CD4-positive, alpha-beta memory T cell (primary cell): ENCODE data around the gene ACP6. TPM values are rescaled to one million over a fixed set of nuclear protein-coding genes. Genes with fewer than 3 reads are reported as not detected.
"Not testable (repeated sequence)": the region's sequence is repeated elsewhere in the genome, so short reads cannot be mapped to it uniquely, and the experiment has no call there.

Experiments used
- CTCF ChIA-PET: fragments of 350-600 bp; sonication (Branson Sonifier 250); formaldehyde crosslinking; loops from one replicate; lab custom pipeline; 2021; ENCODE audit warnings: inconsistent platforms; ENCODE audit not compliant: partially characterized antibody; lab: Charles Lee
- POLR2A ChIA-PET: fragments of 350-600 bp; sonication (Branson Sonifier 250); formaldehyde crosslinking; loops from one replicate; lab custom pipeline; 2021; ENCODE audit not compliant: partially characterized antibody; lab: Charles Lee
- DNase-seq, 5 donors: peaks; one replicate each; pipeline versions ENCODE4 v3.0.0 to v3.0.0-alpha.2; 2020 to 2022; ENCODE audit warnings: mixed read lengths in 1 of 5
- H3K27ac ChIP-seq: one replicate; pipeline ENCODE4 v1.7.0; 2013; ENCODE audit warnings: low read depth, low read length
- H3K27me3 ChIP-seq: 2 replicates; pipeline ENCODE4 v1.7.0; 2013; ENCODE audit warnings: mild to moderate bottlenecking, low read length, moderate library complexity; ENCODE audit not compliant: insufficient read depth
- H3K36me3 ChIP-seq: 2 replicates; pipeline ENCODE4 v1.7.0; 2013; ENCODE audit warnings: mild to moderate bottlenecking, low read length, moderate library complexity; ENCODE audit not compliant: insufficient read depth
- H3K4me1 ChIP-seq: 2 replicates; pipeline ENCODE4 v1.7.0; 2013; ENCODE audit warnings: mild to moderate bottlenecking, low read length, moderate library complexity; ENCODE audit not compliant: insufficient read depth
- H3K4me3 ChIP-seq, 2 donors: one replicate each; pipeline ENCODE4 v1.7.0; 2013; ENCODE audit warnings: low read length in 2 of 2, mild to moderate bottlenecking in 1 of 2
- H3K9me3 ChIP-seq, 2 donors: one replicate each; pipeline ENCODE4 v1.7.0; 2013; ENCODE audit warnings: low read length in 2 of 2, control low read depth in 1 of 2; ENCODE audit not compliant: control insufficient read depth in 1 of 2
- H3K27ac Mint-ChIP-seq, 7 donors: one replicate each; pipeline ENCODE4 v1.8.0; 2020 to 2021; ENCODE audit warnings: mixed read lengths in 7 of 7, mild to moderate bottlenecking in 6 of 7, inconsistent platforms in 3 of 7, moderate library complexity in 3 of 7
- H3K27me3 Mint-ChIP-seq, 2 donors: one replicate each; pipeline ENCODE4 v1.8.0; 2020 to 2021; ENCODE audit warnings: mixed read lengths in 2 of 2
- H3K36me3 Mint-ChIP-seq, 2 donors: one replicate each; pipeline ENCODE4 v1.8.0; 2020 to 2021; ENCODE audit warnings: mixed read lengths in 2 of 2, inconsistent platforms in 1 of 2, mild to moderate bottlenecking in 1 of 2
- H3K4me1 Mint-ChIP-seq, 4 donors: one replicate each; pipeline ENCODE4 v1.8.0; 2020 to 2021; ENCODE audit warnings: mixed read lengths in 4 of 4, mild to moderate bottlenecking in 1 of 4
- H3K4me3 Mint-ChIP-seq, 8 donors: one replicate each; pipeline ENCODE4 v1.8.0; 2020 to 2021; ENCODE audit warnings: mixed read lengths in 8 of 8, mild to moderate bottlenecking in 7 of 8, moderate library complexity in 6 of 8, inconsistent platforms in 3 of 8
- H3K9me3 Mint-ChIP-seq, 8 donors: one replicate each; pipeline ENCODE4 v1.8.0; 2020 to 2021; ENCODE audit warnings: mixed read lengths in 8 of 8, mild to moderate bottlenecking in 5 of 8, inconsistent platforms in 3 of 8, moderate library complexity in 1 of 8
- intact Hi-C: fragments of 100-400 bp; cut with micrococcal nuclease; formaldehyde crosslinking; loops from one replicate; pipeline ENCODE4 v1.15.1; 2023
- polyA plus RNA-seq, 2 donors: library from polyadenylated mRNA; unstranded; fragments of 300-500 nt; fragmentation: Illumina TruSeq; gene quantifications; one replicate each; pipeline ENCODE4 v1.2.3, GENCODE V29; 2021
- total RNA-seq, 2 experiments: library from RNA; stranded (reverse); gene quantifications; one replicate each; pipeline ENCODE4 v1.2.3, GENCODE V29; 2021

ACP6 gene
- total and polyA plus RNA-seq, 4 experiments from 2014 or later, result 15.4 to 22.7 (median 20.2) TPM

DNA sequence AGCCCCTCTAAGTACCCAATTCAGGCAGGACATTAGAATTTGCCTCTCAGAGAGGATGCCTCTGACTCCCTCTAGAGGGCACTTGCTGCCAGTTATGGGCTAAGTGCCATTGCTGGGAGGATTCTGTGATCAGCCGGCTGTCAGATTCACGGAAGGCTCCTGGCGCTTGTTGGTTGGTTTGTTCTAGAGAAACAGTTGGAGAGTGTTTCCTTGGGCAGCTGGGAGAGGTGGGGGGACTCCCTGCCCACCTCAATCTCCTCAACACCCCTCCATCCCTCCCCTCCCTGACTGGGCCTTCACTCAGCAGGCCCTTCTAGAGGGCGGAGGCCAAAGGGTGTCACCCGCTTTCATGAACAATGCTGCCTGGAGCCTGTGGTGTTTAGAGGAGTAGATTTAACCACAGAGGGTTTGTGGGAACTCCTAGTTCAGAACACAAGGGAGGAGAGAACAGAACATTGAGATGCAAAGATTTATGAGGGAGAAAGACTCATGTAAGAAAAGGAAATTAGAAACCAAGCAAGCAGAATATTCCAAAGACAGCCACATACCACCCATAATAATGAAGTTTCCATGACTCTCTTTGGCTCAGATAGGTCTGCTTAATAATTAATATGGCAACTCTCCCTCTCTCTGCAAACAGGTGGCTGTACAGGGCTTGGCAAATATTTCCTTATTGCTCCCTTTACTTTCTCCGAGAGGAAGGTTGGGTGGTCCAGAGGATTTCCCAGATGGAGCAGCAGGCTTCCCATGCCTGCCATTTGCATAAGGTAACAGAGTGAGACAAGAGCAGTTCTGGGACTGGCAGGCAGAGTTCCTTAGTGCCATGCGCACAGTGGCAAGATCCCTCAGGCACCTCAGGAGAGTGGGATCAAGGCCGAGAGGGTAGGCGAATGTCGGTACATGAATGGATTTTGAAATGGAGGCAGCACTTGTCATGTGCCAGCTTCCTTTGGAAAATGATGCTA lies 30.0 kb upstream of the ACP6 start:
- intact Hi-C loops, result loop anchor here (1.0 kb wide), 5 partner anchors 30 to 205 kb away; partner anchors contain the start of gene ACP6
- Histone ChIP-seq H3K4me3 (no peak overlapping the region), H3K27me3 (no peaks in the 10 kb centered on the region), H3K4me1 (peaks cover 9% of the 10 kb centered on the region), H3K27ac (peak overlapping the region; percentile 30), H3K9me3 (no peaks in the 10 kb centered on the region), H3K36me3 (no peaks in the 10 kb centered on the region)
- no peaks in the 10 kb centered on the region for H3K36me3 Mint-ChIP-seq
- peaks cover 12 to 21% (median 17%) of the 10 kb centered on the region in 4 donors for H3K4me1 Mint-ChIP-seq
- H3K27ac Mint-ChIP-seq, result peak overlapping the region; percentile 37 to 91 (median 73)
- CTCF ChIA-PET, result interaction anchor here (0.8 to 2.0 kb wide), 9 partner anchors 9 to 185 kb away, joined by 3 to 6 read pairs (median 4); partner anchors contain the start of gene ACP6
- no peaks in the 10 kb centered on the region for H3K9me3 Mint-ChIP-seq
- POLR2A ChIA-PET, result no interaction called here
- peak; percentile 63 to 70 (median 68) for DNase-seq
- peaks cover 5 to 9% of the 10 kb centered on the region in 2 donors for H3K27me3 Mint-ChIP-seq
- peak overlapping the region in 7 of 8 donors; percentile 40 to 80 (median 70) for H3K4me3 Mint-ChIP-seq

DNA sequence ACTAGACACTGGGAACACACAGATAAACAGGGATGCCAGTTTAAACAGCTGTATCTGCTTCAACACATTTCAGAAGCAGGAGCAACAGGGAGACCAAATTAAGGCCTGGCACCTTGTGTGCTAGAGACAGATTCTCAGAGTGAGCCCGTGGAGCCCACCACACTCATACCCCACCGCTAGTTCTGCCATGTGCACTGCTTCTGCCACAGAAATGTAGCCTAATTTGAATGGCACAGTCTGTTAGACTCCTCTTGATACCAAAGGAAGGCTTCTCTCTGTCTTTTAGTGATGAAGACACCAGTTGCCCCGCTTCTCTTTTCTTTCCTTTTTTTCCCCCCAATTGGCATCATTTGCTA lies 29.3 kb upstream of the ACP6 start:
- H3K4me3 ChIP-seq, result no peak overlapping the region
- no peak overlapping the region for H3K4me3 Mint-ChIP-seq
- H3K9me3 ChIP-seq, result no peaks in the 10 kb centered on the region
- ChIA-PET POLR2A (no interaction called here), CTCF (interaction anchor here (0.8 to 1.5 kb wide), 5 partner anchors 11 to 184 kb away, joined by 3 to 6 read pairs (median 3); no protein-coding TSS in a partner anchor)
- no peaks in the 10 kb centered on the region for H3K36me3 Mint-ChIP-seq
- no peaks in the 10 kb centered on the region for H3K9me3 Mint-ChIP-seq
- intact Hi-C loops, result loop anchor here (1.0 kb wide), 5 partner anchors 29 to 204 kb away; partner anchors contain the start of gene ACP6
- no peaks in the 10 kb centered on the region for H3K27me3 ChIP-seq
- H3K27ac ChIP-seq, result no peak overlapping the region
- DNase-seq, result no peak
- peaks cover 9% of the 10 kb centered on the region for H3K4me1 ChIP-seq
- peaks cover 12 to 21% (median 17%) of the 10 kb centered on the region in 4 donors for H3K4me1 Mint-ChIP-seq
- H3K27ac Mint-ChIP-seq, result peak overlapping the region in 6 of 7 donors; percentile 37 to 91 (median 80)
- peaks cover 6 to 9% of the 10 kb centered on the region in 2 donors for H3K27me3 Mint-ChIP-seq
- no peaks in the 10 kb centered on the region for H3K36me3 ChIP-seq

DNA sequence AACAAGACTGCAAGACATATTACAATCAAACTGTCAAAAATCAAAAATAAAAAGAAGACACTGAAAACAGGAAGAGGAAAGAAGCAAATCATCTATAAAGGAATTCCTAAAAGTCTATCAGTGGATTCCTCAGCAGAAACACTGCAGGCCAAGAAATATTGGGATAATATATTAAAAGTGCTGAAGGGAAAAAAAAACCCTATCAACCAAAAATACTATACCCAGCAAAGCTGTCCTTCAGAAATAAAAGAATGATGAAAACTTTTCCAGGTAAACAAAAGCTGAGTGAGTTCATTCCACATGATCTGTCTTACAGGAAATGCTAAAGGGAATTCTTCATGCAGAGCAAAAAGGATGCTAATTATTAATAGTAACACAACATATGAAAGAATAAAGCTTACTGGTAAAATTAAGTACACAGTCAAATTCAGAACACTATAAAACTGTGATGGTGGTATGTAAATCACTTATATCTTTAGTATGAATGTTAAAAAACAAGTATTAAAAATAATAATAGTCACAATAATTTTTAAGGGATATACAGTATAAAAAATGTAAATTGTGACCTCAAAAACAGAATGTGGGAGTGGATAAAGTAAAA lies 12.9 kb upstream of the ACP6 start:
- no peak for DNase-seq
- Mint-ChIP-seq H3K4me1 (peaks cover 0 to 6% (median under 1%) of the 10 kb centered on the region in 4 donors), H3K27me3 (peaks cover 0 to 1% of the 10 kb centered on the region in 2 donors), H3K27ac (no peak overlapping the region), H3K4me3 (no peak overlapping the region), H3K36me3 (peaks cover 3 to 9% of the 10 kb centered on the region in 2 donors), H3K9me3 (peaks cover 4 to 37% (median 24%) of the 10 kb centered on the region in 8 donors)
- Histone ChIP-seq H3K27me3 (no peaks in the 10 kb centered on the region), H3K4me1 (no peaks in the 10 kb centered on the region), H3K27ac (no peak overlapping the region), H3K4me3 (no peak overlapping the region), H3K36me3 (no peaks in the 10 kb centered on the region), H3K9me3 (no peaks in the 10 kb centered on the region)
- ChIA-PET CTCF (interaction anchor here (1.0 to 1.6 kb wide), 2 partner anchors 10 to 18 kb away, joined by 3 read pairs; no protein-coding TSS in a partner anchor), POLR2A (no interaction called here)
- intact Hi-C loops, result no loop called here

DNA sequence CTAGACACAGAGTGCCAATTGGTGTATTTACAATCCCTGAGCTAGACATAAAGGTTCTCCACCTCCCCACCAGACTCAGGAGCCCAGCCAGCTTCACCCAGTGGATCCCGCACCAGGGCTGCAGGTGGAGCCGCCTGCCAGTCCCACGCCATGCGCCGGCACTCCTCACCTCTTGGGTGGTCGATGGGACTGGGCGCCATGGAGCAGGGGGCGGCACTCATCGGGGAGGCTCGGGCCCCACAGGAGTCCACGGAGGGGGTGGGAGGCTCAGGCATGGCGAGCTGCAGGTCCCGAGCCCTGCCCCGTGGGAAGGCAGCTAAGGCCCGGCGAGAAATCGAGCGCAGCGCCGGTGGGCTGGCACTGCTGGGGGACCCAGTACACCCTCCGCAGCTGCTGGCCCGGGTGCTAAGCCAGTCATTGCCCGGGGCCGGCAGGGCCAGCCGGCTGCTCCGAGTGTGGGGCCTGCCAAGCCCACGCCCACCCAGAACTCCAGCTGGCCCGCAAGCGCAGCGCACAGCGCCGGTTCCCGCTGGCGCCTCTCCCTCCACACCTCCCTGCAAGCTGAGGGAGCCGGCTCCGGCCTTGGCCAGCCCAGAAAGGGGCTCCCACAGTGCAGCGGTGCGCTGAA lies 10.4 kb upstream of the ACP6 start:
- H3K27me3 ChIP-seq, POLR2A ChIA-PET, H3K36me3 Mint-ChIP-seq, H3K4me1 ChIP-seq, H3K27me3 Mint-ChIP-seq, H3K27ac Mint-ChIP-seq, H3K4me3 Mint-ChIP-seq, H3K4me3 ChIP-seq, H3K4me1 Mint-ChIP-seq, H3K36me3 ChIP-seq, H3K9me3 ChIP-seq, H3K27ac ChIP-seq, DNase-seq, intact Hi-C loops: not testable (repeated sequence)
- H3K9me3 Mint-ChIP-seq, result peaks cover 0 to 43% (median 35%) of the 10 kb centered on the region in 8 donors
- CTCF ChIA-PET, result interaction anchor here (1.2 kb wide), 1 partner anchor 21 kb away, joined by 3 read pairs; no protein-coding TSS in a partner anchor

DNA sequence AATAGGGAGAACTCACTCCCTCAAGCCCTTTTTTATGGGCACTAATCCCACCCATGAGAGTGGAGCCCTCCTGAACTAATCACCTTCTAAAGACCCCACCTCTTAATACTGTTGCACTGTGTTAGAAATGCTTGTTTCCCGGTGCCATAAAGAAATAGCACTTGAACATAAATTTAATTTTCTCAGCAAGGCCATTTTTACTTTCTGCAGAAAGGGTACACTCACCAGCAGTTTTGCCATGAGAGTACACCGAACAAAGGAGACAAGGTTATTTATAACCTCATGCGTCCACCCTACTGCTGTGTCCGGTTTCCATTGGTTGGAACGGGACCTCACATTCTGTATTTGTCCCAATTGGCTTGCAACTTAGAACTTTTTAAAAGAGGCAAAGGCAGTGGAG lies 7.4 kb upstream of the ACP6 start:
- H3K4me3 Mint-ChIP-seq, H3K4me1 Mint-ChIP-seq, H3K36me3 ChIP-seq, DNase-seq, CTCF ChIA-PET, H3K27me3 ChIP-seq, intact Hi-C loops, POLR2A ChIA-PET, H3K27me3 Mint-ChIP-seq, H3K27ac ChIP-seq, H3K27ac Mint-ChIP-seq, H3K4me3 ChIP-seq, H3K36me3 Mint-ChIP-seq, H3K4me1 ChIP-seq, H3K9me3 ChIP-seq: not testable (repeated sequence)
- H3K9me3 Mint-ChIP-seq, result peaks cover 0 to 27% (median 24%) of the 10 kb centered on the region in 8 donors

DNA sequence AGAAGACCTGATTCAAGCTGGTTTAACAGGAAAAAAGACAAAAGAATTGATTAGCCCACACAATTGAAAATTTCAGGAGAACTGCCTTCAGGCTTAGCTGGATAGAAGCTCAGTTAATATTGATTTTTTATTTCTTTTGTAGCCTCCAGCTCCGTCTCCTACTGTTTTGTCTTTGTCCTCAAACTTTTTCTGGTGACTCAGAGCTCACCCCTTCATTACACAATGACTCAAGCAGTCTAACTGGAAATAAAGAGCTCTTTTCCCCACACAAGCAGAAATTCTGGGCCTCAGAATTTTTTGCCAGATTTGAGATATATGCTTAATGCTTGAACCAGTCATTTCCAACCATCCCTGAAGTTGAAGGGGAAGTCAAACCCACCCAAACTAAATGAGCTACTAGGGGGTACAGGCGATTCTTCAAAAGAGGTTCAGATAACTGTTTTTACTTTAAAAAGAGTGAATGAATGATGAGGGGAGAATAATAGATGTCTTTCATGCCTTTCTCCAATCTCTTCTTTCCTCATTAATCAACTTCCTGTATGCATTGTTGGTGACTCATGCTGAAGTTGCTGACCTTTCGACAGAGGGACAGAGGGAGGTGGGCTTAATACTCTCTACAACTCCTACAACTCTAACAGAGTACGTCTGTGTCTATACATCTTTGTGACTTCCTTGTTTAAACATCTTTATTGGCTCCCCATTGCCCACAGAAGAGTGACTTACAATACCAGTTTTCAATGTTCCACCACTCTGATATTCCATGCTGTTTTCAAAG lies 6.2 kb upstream of the ACP6 start:
- H3K4me1 Mint-ChIP-seq, result no peaks in the 10 kb centered on the region
- DNase-seq, result no peak
- peaks cover 0 to 20% (median 17%) of the 10 kb centered on the region in 8 donors for H3K9me3 Mint-ChIP-seq
- H3K27me3 Mint-ChIP-seq, result peaks cover 0 to 4% of the 10 kb centered on the region in 2 donors
- Histone ChIP-seq H3K27me3 (no peaks in the 10 kb centered on the region), H3K36me3 (no peaks in the 10 kb centered on the region), H3K27ac (no peak overlapping the region), H3K9me3 (no peaks in the 10 kb centered on the region), H3K4me1 (no peaks in the 10 kb centered on the region), H3K4me3 (no peak overlapping the region)
- ChIA-PET CTCF (interaction anchor here (1.2 to 1.4 kb wide), 2 partner anchors 22 to 24 kb away, joined by 4 to 5 read pairs; no protein-coding TSS in a partner anchor), POLR2A (no interaction called here)
- intact Hi-C loops, result no loop called here
- no peak overlapping the region for H3K27ac Mint-ChIP-seq
- H3K4me3 Mint-ChIP-seq, result no peak overlapping the region
- H3K36me3 Mint-ChIP-seq, result no peaks in the 10 kb centered on the region
